Urothelium cell line (cell line): Measurements from ENCODE around the gene ZNF343.
A peak's percentile ranks its signal among the peaks of the same experiment; 100 is the strongest.
"Not testable (repeated sequence)": the region's sequence is repeated elsewhere in the genome, so short reads cannot be mapped to it uniquely, and the experiment has no call there.

Source experiments
- DNase-seq: peaks from one replicate; pipeline ENCODE4 v3.0.0; 2011; ENCODE audit warnings: low spot score, mixed read lengths
- FAIRE-seq: peaks from 2 replicates; lab custom pipeline; 2011; peaks lifted over from hg19 to GRCh38; lab: Jason Lieb, UNC

Gene ZNF343

GRCh38 chr20:2508631-2509467 lies at the start of gene ZNF343:
Gene ZNF343, minus strand, starts transcription at chr20:2508915. Its CDS starts 15,020 bp downstream, at chr20:2493895.
- no peak for FAIRE-seq
- DNase-seq = peak; percentile 90

- FAIRE-seq (no peak), DNase-seq (no peak)
Observed at GRCh38 chr20:2557873-2558580, 49.3 kb upstream of the ZNF343 start.

GRCh38 chr20:2545594-2545993 lies 36.9 kb upstream of the ZNF343 start:
- FAIRE-seq (no peak), DNase-seq (no peak)

DNA sequence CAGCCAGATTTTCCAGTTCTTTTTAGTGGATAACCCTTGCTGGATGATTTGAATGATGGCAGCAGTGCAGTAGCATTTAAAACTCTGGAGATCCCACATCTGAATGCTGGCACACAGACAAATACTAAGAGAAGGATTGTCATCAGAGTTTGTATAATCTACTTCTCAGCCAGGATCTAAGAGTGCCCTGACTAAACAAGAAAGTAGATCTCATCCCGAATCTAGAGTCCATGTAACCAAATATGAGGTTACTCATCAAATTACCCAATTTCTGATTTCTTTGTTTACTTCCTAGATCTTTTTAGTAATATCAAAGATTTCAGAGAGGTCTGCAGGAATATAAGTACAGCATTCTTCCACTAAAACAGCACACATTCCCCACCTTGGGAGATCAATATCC lies 35.5 kb upstream of the ZNF343 start:
- FAIRE-seq (no peak), DNase-seq (no peak)

GRCh38 chr20:2542361-2542760 lies 33.6 kb upstream of the ZNF343 start:
- FAIRE-seq = no peak
- DNase-seq = no peak

DNA sequence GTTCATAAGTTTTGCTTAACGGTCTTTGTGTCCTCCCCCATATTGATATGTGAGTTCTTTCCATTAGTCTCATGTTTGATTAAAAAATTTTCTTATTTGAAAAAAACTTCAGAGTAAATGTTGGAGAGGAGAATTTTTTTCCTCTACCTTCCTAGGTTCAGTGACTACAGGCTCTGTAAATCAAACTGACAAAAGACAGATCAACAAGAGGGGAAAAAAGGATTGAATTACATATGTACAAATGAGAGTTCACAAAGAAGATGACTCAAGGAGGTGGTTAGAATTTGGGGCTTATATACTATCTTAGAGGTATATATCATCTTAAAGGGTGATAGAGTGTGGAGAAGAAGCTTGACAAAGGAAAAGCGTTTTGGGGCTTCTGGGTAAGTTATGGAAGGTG lies 33.2 kb upstream of the ZNF343 start:
- FAIRE-seq (no peak), DNase-seq (no peak)

DNA sequence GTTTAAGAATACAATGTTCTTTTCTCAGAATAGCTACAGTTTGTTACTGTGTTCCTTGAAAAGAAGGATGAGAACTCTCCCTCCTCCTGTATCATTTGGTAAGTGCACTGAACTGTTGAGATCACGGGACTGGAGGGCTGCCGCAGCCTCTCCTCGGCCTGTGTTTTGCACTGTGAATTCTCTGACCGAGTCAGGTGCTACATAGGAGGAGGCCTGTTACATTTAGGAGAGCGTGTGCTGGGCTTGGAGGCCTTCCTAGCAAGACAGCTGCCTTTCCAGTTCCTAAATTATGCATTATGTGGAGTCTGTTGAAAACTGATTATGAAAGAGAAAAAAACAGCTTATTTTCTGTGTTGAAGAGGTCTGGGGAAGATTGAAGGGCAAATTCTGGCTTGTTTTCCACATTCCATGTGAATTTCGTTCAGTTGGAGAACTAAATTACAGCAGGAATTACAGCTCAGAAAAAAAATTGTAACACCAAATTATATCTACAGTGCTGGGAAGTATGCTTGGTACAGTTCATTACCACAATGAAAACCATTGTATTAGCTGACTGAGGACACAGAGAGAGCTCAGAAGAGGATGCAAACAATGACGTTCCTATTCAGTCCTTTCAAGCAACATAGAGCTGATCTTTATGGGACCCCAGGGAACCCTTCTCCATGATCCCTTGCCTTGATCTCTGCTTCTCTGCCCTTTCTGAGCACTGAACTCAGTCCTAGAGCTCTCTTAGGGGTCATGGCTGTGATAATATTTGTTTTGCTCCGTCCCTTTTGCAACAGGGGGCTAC lies 30.4 kb upstream of the ZNF343 start:
- DNase-seq (no peak), FAIRE-seq (no peak)

DNA sequence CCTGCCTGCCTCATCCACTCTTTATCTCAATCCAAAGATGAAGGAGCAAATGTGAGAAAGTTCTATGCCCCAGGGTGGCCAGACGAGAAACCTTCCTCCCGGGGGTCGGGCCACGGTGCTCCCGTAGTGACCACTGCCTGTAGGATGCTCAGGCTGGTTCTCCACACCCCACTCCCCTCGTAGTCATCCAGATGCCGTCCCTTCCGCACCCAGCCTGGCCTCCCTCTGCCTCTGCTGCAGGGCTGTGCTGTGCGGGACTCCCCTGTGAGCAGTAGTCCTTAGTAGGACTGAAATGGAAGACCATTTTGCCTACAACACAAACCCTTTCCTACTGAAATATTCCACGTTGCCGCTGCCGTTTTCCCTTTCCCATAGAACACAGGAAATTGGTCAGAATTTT lies 29.6 kb upstream of the ZNF343 start:
- FAIRE-seq = no peak
- DNase-seq = no peak

- FAIRE-seq (no peak), DNase-seq (no peak)
Observed at GRCh38 chr20:2537101-2537500, 28.4 kb upstream of the ZNF343 start.

- FAIRE-seq = no peak
- no peak for DNase-seq
Observed at GRCh38 chr20:2536560-2536986, 27.9 kb upstream of the ZNF343 start, which contains the start of gene TMC2. Gene TMC2, plus strand, starts transcription at chr20:2536573. Its CDS starts 49 bp downstream, at chr20:2536622.

DNA sequence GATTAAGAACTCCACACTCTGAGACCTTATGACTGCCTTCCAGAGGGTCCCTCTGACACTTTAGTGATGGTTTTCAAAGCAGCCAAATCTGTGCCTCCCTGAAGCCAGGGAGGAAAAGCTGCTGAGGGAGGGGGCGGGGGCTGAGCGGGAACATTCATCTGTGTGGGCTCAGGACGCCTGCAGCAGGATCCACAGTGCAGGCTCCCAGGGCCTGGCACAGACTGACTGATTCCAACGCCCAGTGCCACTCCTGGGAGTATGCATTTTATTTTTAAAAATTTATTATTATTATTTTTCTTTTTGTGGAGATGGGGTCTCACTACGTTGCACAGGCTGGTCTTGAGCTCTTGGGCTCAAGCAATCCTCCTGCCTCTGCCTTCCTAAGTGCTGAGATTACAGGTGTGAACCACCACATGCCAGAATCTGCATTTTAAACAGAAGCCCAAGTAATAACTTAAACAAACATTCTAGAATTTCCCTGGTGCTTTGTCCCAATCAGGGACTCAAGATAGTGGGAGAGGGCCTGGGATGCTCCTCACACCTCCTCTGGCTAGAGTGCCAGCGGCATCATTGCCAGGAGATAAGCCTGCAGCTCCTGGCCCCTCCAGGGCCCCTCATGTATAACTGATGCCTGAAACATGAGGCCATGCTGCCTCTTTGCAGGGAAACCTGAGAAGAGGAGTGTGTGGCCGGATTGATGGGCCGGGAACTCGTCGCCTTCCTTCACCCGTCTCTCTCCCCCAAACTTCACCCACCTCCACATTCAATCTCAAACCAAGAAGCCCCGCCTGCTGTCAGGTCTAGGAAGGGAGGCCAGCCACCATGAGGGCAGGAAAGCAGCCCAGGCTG lies 27.2 kb upstream of the ZNF343 start:
- FAIRE-seq (no peak), DNase-seq (no peak)

- DNase-seq (no peak), FAIRE-seq (no peak)
Observed at GRCh38 chr20:2533118-2533517, 24.4 kb upstream of the ZNF343 start.

DNA sequence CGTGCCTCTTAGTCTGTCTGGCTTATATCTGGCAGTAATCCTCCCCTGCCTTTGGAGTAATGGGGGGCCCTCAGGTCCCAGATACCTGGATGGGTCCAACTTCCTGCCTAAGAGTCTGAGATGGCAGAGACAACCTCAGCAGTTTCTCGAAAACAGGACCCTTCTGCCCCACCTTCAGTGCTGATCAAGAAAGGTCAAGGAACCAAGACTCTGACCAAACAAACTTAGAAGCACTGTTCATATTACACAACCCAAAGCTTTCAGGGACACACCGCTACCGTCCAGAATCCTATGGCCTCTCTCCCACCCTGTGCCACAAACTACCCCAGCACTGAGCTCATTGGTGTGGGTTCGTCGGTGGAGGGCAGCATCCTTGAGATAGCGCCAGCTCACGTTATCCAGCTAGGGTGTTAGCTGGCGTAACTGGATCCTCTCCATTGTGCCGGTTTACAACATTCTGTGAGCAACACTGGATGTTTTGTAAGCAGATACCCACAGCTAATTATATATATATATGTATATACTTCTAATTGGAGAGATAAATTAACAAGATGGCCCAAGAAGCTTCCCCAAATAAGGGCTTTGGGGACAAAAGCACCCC lies 20.1 kb upstream of the ZNF343 start:
- FAIRE-seq = no peak

GRCh38 chr20:2527762-2528161 lies 19.0 kb upstream of the ZNF343 start:
- FAIRE-seq (no peak), DNase-seq (no peak)

More for the DNA sequence above, 20.1 kb upstream of the ZNF343 start:
- DNase-seq = no peak

GRCh38 chr20:2526218-2526583 lies 17.5 kb upstream of the ZNF343 start:
- DNase-seq, FAIRE-seq: not testable (repeated sequence)

DNA sequence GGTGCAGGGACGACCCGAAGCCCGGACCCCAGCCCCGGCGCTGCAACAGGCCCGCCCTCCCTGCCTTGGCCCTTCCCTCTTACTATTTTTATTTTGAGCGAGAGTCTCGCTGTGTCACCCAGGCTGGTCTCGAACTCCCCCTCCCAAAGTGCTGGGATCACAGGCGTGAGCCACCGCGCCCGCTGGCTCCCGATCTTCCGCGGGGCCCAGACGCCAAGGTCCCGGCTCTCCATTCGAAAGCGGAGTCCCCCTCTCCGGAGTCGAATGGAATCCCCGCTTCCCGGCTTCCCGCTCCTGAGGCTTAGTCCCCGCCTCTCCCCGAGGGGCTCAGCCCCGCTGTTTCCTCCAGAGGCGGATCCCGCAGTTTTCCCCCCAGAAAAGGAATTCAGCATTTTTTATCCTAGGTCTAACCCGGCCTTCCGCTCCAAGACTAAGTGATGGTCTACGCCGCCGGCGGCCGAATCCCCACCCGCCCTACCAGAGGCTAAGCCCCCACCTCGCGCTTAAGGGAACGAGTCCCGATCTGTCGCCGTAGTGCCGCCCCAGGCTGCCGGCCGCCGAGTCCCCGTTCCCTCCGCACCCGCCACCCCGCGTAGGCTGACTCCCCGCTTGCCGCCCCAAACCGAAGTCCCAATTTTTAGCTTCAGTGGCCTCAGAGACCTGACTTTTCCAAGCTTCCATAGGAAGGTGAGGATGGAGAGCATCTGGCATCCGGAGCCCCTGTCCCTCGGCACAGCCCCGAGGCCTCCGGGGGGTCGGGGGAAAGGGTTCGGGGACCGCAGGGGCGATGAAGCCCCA lies 16.2 kb upstream of the ZNF343 start:
- DNase-seq (peak; percentile 66), FAIRE-seq (no peak)

DNA sequence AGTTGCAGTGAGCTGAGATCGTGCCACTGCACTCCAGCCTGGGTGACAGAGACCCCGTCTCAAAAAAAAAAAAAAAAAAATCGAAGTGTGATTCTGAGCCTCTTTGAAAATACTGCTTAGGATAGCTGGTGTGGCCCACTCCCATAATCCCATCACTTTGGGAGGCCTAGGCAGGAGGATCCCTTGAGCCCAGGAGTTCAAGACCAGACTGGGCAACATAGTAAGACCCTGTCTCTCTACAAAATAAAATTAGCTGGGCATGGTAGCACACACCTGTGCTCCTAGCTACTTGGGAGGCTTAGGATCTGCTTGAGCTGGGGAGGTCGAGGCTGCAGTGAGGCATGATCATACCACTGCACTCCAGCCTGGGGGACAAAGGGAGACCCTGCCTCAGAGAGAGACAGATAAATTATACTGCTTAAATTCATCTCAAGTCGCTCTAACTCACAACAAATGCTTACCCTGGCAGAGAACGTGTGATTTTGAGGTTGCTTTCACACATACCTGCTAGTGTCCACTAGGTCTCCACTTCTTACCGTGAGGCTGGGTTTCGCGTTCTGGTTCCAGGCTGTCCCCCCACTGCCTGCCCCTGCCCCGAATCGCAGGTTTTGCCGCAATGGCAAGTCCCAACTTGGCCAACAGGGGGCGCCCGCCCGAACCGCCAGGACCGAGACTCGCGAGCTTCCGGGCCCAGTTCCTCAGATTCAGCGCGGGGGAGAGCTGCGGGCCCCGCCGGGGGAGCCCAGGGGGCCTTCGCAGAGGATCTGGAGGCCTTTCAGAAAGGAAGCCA lies 15.4 kb upstream of the ZNF343 start:
- no peak for FAIRE-seq

DNA sequence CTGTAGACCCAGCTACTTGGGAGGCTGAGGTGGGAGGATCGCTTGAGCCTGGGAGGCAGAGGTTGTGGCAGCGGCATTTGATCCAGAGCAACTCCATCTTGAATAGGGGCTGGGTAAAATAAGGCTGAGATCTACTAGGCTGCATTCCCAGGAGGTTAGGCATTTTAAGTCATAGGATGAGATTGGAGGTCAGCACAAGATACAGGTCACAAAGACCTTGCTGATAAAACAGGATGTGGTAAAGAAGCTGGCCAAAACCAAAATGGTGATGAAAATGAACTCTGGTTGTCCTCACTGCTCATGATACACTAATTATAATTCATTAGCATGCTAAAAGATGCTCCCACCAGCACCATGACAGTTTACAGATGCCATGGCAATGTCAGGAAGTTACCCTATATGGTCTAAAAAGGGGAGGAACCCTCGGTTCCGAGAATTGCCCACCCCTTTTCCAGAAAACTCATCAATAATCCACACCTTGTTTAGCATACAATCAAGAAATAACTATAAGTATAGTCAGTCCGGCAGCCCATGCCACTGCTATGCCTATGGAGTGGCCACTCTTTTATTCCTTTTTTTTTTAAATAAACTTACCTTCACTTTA lies 14.2 kb upstream of the ZNF343 start:
- FAIRE-seq, DNase-seq: not testable (repeated sequence)

More for the DNA sequence above, 15.4 kb upstream of the ZNF343 start:
- peak; percentile 84 for DNase-seq
